Prostate gland (tissue), 2 donors: ENCODE data around the gene SCN7A.
"Not testable (repeated sequence)": the region's sequence is repeated elsewhere in the genome, so short reads cannot be mapped to it uniquely, and the experiment has no call there.

Source experiments
- POLR2AphosphoS5 ChIP-seq: sonication (generic); formaldehyde crosslinking; IDR thresholded peaks from one replicate; pipeline ENCODE4 v1.6.1; 2017; ENCODE audit warnings: antibody characterized with exemption
- TF ChIP-seq, protein P1 (sequence below), 4 experiments: fragments of 200-600 bp in 2 of 4; fragments of 450-650 bp in 2 of 4; sonication (generic) in 2 of 4; IDR thresholded peaks; 1 replicate in 3 of 4; 2 replicates in 1 of 4; pipeline ENCODE4 v1.5.1; 2016 to 2019; ENCODE audit warnings: antibody characterized with exemption in 4 of 4, mild to moderate bottlenecking in 2 of 4, moderate library complexity in 2 of 4

- TF ChIP-seq, protein P1, sequence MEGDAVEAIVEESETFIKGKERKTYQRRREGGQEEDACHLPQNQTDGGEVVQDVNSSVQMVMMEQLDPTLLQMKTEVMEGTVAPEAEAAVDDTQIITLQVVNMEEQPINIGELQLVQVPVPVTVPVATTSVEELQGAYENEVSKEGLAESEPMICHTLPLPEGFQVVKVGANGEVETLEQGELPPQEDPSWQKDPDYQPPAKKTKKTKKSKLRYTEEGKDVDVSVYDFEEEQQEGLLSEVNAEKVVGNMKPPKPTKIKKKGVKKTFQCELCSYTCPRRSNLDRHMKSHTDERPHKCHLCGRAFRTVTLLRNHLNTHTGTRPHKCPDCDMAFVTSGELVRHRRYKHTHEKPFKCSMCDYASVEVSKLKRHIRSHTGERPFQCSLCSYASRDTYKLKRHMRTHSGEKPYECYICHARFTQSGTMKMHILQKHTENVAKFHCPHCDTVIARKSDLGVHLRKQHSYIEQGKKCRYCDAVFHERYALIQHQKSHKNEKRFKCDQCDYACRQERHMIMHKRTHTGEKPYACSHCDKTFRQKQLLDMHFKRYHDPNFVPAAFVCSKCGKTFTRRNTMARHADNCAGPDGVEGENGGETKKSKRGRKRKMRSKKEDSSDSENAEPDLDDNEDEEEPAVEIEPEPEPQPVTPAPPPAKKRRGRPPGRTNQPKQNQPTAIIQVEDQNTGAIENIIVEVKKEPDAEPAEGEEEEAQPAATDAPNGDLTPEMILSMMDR (IDR thresholded peaks at IDR 0.05): not testable (repeated sequence)
- not testable (repeated sequence) for TF ChIP-seq POLR2AphosphoS5
These were observed 38.2 kb downstream of the SCN7A start for GRCh38 chr2:166455823-166456222.
